GM23338 (cell line): ENCODE results near the gene WDR27. TPM values are rescaled to one million over a fixed set of nuclear protein-coding genes. Genes with fewer than 3 reads are reported as not detected.

Experiments
- ATAC-seq: fragments of 200-7000 bp; cut with Tn5 transposase; 3 replicates; pipeline ENCODE4 v1.9.1; 2020
- DNase-seq: peaks from one replicate; pipeline ENCODE4 v3.0.0-alpha.2; 2015; ENCODE audit warnings: low spot score
- H2AFZ ChIP-seq: fragments of 200-600 bp; sonication (generic); 2 replicates; pipeline ENCODE4 v1.8.0; 2016; ENCODE audit warnings: antibody characterized with exemption, mild to moderate bottlenecking, moderate library complexity
- H3F3A ChIP-seq: fragments of 200-600 bp; sonication (generic); replicated peaks from 2 replicates; pipeline ENCODE4 v1.8.0; 2017; ENCODE audit warnings: antibody characterized with exemption, mixed run types, low read depth
- H3K27ac ChIP-seq: fragments of 200-600 bp; sonication (generic); 2 replicates; pipeline ENCODE4 v1.6.1; 2016; ENCODE audit warnings: low read depth
- H3K27me3 ChIP-seq: fragments of 200-600 bp; sonication (generic); 2 replicates; pipeline ENCODE4 v1.8.0; 2016; ENCODE audit warnings: mild to moderate bottlenecking, mixed run types, moderate library complexity; ENCODE audit not compliant: insufficient read depth
- H3K36me3 ChIP-seq: fragments of 200-600 bp; sonication (generic); 2 replicates; pipeline ENCODE4 v1.8.0; 2016; ENCODE audit warnings: mild to moderate bottlenecking; ENCODE audit not compliant: insufficient read depth
- H3K4me1 ChIP-seq: fragments of 200-600 bp; sonication (generic); 2 replicates; pipeline ENCODE4 v1.8.0; 2016; ENCODE audit warnings: mild to moderate bottlenecking, moderate library complexity; ENCODE audit not compliant: insufficient read depth
- H3K4me2 ChIP-seq: fragments of 200-600 bp; sonication (generic); 2 replicates; pipeline ENCODE4 v1.7.1; 2017; ENCODE audit warnings: mixed run types
- H3K4me3 ChIP-seq: fragments of 200-600 bp; sonication (generic); 2 replicates; pipeline ENCODE4 v1.6.1; 2016; ENCODE audit warnings: mixed run types
- H3K79me2 ChIP-seq: fragments of 200-600 bp; sonication (generic); replicated peaks from 2 replicates; pipeline ENCODE4 v1.8.0; 2017; ENCODE audit warnings: mild to moderate bottlenecking; ENCODE audit not compliant: insufficient read depth
- H3K9me2 ChIP-seq: fragments of 200-600 bp; sonication (generic); 2 replicates; pipeline ENCODE4 v1.8.0; 2017; ENCODE audit not compliant: insufficient read depth
- H4K20me1 ChIP-seq: fragments of 200-600 bp; sonication (generic); replicated peaks from 2 replicates; pipeline ENCODE4 v1.8.0; 2017; ENCODE audit warnings: mild to moderate bottlenecking; ENCODE audit not compliant: insufficient read depth
- H3K27ac Mint-ChIP-seq: 2 replicates; pipeline ENCODE4 v1.8.0; 2020; ENCODE audit warnings: inconsistent platforms, mild to moderate bottlenecking, moderate library complexity, mixed read lengths
- H3K27me3 Mint-ChIP-seq: 3 replicates; pipeline ENCODE4 v1.8.0; 2022; ENCODE audit warnings: low read depth, mild to moderate bottlenecking, moderate library complexity, mixed read lengths, inconsistent platforms; ENCODE audit not compliant: insufficient read depth, poor library complexity
- H3K36me3 Mint-ChIP-seq: 3 replicates; pipeline ENCODE4 v1.8.0; 2021; ENCODE audit warnings: low read depth, mild to moderate bottlenecking, inconsistent platforms, moderate library complexity, mixed read lengths
- H3K4me1 Mint-ChIP-seq: 3 replicates; pipeline ENCODE4 v1.8.0; 2020; ENCODE audit warnings: mild to moderate bottlenecking, inconsistent platforms, mixed read lengths
- H3K4me3 Mint-ChIP-seq: 3 replicates; pipeline ENCODE4 v1.8.0; 2021; ENCODE audit warnings: moderate library complexity, mild to moderate bottlenecking, inconsistent platforms, mixed read lengths
- H3K9me3 Mint-ChIP-seq: 3 replicates; pipeline ENCODE4 v1.8.0; 2020; ENCODE audit warnings: moderate library complexity, mild to moderate bottlenecking, inconsistent platforms, mixed read lengths
- CREB1 ChIP-seq: fragments of 250-450 bp; sonication (Bioruptor Pico); IDR thresholded peaks from 2 replicates; pipeline ENCODE4 v1.5.0; 2020; ENCODE audit warnings: low read depth, mild to moderate bottlenecking, moderate library complexity
- ETS1 ChIP-seq: IDR thresholded peaks from 2 replicates; pipeline ENCODE4 v1.6.1; 2016; ENCODE audit warnings: antibody characterized with exemption
- EZH2 ChIP-seq: fragments of 200-600 bp; sonication (generic); IDR thresholded peaks from one replicate; pipeline ENCODE4 v1.8.0; 2017; ENCODE audit warnings: antibody characterized with exemption, mild to moderate bottlenecking, low read depth; ENCODE audit not compliant: unreplicated experiment
- EZH2phosphoT487 ChIP-seq: fragments of 200-600 bp; sonication (generic); IDR thresholded peaks from one replicate; pipeline ENCODE4 v1.8.1; 2018; ENCODE audit warnings: antibody characterized with exemption; ENCODE audit not compliant: unreplicated experiment
- JUNB ChIP-seq: IDR thresholded peaks from one replicate; pipeline ENCODE4 v1.6.1; 2016; ENCODE audit warnings: antibody characterized with exemption; ENCODE audit not compliant: unreplicated experiment
- NANOG ChIP-seq: IDR thresholded peaks from 2 replicates; pipeline ENCODE4 v1.6.1; 2016; ENCODE audit warnings: antibody characterized with exemption, borderline replicate concordance
- POLR2AphosphoS5 ChIP-seq: IDR thresholded peaks from 2 replicates; pipeline ENCODE4 v1.6.1; 2016; ENCODE audit warnings: antibody characterized with exemption, low read depth
- STAT1 ChIP-seq: IDR thresholded peaks from one replicate; pipeline ENCODE4 v1.6.1; 2016; ENCODE audit warnings: antibody characterized with exemption; ENCODE audit not compliant: unreplicated experiment
- ZNF114 ChIP-seq: fragments of 250-450 bp; sonication (Bioruptor Pico); IDR thresholded peaks from 2 replicates; pipeline ENCODE4 v1.5.0; 2020; ENCODE audit warnings: mild to moderate bottlenecking, moderate library complexity
- ZNF331 ChIP-seq: fragments of 250-450 bp; sonication (Bioruptor Pico); IDR thresholded peaks from 2 replicates; pipeline ENCODE4 v1.5.0; 2020; ENCODE audit warnings: low read depth, mild to moderate bottlenecking, moderate library complexity
- polyA plus RNA-seq: library from polyadenylated mRNA; unstranded; fragments of >200 nt; fragmentation: Nextera tagmentation; extraction: Ambion mirVana; gene quantifications from 2 replicates; pipeline ENCODE4 v1.2.1, GENCODE V29; 2016
- total RNA-seq: library from RNA; depleted of rRNA; stranded (reverse); fragments of >200 nt; shearing (Covaris generic); gene quantifications from 2 replicates; pipeline ENCODE4 v1.2.3, GENCODE V29; 2014
- TF ChIP-seq, protein P1 (sequence below): IDR thresholded peaks from one replicate; pipeline ENCODE4 v1.6.1; 2018; ENCODE audit warnings: antibody characterized with exemption; ENCODE audit not compliant: unreplicated experiment
- TF ChIP-seq, protein P2 (sequence below), 2 experiments: fragments of 200-600 bp in 1 of 2; sonication (generic) in 1 of 2; conservative IDR thresholded peaks; 2 replicates each; pipeline versions ENCODE4 v1.5.1 to v1.6.1; 2016 to 2017; ENCODE audit warnings: antibody characterized with exemption in 2 of 2, low read depth in 2 of 2, mild to moderate bottlenecking in 2 of 2, moderate library complexity in 1 of 2
- TF ChIP-seq, protein P3 (sequence below): fragments of 250-450 bp; sonication (Bioruptor Pico); IDR thresholded peaks from 2 replicates; pipeline ENCODE4 v1.5.0; 2020; ENCODE audit warnings: mild to moderate bottlenecking, moderate library complexity

Gene WDR27
- total and polyA plus RNA-seq, 2 experiments from 2014 or later = 55.3 to 80.4 TPM

GRCh38 chr6:169650959-169651292 lies 50.9 kb downstream of the WDR27 start:
- Mint-ChIP-seq H3K4me1 (no peaks in the 10 kb centered on the region), H3K27me3 (peaks cover 2% of the 10 kb centered on the region), H3K4me3 (no peak overlapping the region), H3K9me3 (peaks cover 17% of the 10 kb centered on the region), H3K36me3 (peaks cover 45% of the 10 kb centered on the region), H3K27ac (no peak overlapping the region)
- Histone ChIP-seq H3K36me3 (peaks cover 10% of the 10 kb centered on the region; the same call in 1 of the 2 replicates), H3F3A (no peaks in the 10 kb centered on the region), H3K4me3 (no peak overlapping the region), H3K79me2 (no peaks in the 10 kb centered on the region), H3K4me1 (0 out of 2 replicates have a peak, but pooled peaks cover 2% of the 10 kb centered on the region), H3K27me3 (no peaks in the 10 kb centered on the region), H3K27ac (no peak overlapping the region), H2AFZ (no peak overlapping the region), H3K4me2 (no peak overlapping the region), H3K9me2 (no peaks in the 10 kb centered on the region), H4K20me1 (no peaks in the 10 kb centered on the region; the same call in 1 of the 2 replicates)
- DNase-seq = no peak
- no peak for TF ChIP-seq EZH2
- TF ChIP-seq, protein P1, sequence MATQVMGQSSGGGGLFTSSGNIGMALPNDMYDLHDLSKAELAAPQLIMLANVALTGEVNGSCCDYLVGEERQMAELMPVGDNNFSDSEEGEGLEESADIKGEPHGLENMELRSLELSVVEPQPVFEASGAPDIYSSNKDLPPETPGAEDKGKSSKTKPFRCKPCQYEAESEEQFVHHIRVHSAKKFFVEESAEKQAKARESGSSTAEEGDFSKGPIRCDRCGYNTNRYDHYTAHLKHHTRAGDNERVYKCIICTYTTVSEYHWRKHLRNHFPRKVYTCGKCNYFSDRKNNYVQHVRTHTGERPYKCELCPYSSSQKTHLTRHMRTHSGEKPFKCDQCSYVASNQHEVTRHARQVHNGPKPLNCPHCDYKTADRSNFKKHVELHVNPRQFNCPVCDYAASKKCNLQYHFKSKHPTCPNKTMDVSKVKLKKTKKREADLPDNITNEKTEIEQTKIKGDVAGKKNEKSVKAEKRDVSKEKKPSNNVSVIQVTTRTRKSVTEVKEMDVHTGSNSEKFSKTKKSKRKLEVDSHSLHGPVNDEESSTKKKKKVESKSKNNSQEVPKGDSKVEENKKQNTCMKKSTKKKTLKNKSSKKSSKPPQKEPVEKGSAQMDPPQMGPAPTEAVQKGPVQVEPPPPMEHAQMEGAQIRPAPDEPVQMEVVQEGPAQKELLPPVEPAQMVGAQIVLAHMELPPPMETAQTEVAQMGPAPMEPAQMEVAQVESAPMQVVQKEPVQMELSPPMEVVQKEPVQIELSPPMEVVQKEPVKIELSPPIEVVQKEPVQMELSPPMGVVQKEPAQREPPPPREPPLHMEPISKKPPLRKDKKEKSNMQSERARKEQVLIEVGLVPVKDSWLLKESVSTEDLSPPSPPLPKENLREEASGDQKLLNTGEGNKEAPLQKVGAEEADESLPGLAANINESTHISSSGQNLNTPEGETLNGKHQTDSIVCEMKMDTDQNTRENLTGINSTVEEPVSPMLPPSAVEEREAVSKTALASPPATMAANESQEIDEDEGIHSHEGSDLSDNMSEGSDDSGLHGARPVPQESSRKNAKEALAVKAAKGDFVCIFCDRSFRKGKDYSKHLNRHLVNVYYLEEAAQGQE = no peak
- TF ChIP-seq, protein P2, sequence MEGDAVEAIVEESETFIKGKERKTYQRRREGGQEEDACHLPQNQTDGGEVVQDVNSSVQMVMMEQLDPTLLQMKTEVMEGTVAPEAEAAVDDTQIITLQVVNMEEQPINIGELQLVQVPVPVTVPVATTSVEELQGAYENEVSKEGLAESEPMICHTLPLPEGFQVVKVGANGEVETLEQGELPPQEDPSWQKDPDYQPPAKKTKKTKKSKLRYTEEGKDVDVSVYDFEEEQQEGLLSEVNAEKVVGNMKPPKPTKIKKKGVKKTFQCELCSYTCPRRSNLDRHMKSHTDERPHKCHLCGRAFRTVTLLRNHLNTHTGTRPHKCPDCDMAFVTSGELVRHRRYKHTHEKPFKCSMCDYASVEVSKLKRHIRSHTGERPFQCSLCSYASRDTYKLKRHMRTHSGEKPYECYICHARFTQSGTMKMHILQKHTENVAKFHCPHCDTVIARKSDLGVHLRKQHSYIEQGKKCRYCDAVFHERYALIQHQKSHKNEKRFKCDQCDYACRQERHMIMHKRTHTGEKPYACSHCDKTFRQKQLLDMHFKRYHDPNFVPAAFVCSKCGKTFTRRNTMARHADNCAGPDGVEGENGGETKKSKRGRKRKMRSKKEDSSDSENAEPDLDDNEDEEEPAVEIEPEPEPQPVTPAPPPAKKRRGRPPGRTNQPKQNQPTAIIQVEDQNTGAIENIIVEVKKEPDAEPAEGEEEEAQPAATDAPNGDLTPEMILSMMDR (conservative IDR thresholded peaks at IDR 0.05; ENCODE audit: low read depth in 2 of 2) = no peak
- TF ChIP-seq STAT1 = no peak
- no peak for TF ChIP-seq ZNF114 (CRISPR knock-in tag)
- no peak for TF ChIP-seq ZNF331
- TF ChIP-seq ETS1 = no peak
- no peak for TF ChIP-seq CREB1
- TF ChIP-seq NANOG = no peak
- no peak for TF ChIP-seq JUNB
- no peak for TF ChIP-seq EZH2phosphoT487
- no peak for TF ChIP-seq POLR2AphosphoS5
- TF ChIP-seq, protein P3, sequence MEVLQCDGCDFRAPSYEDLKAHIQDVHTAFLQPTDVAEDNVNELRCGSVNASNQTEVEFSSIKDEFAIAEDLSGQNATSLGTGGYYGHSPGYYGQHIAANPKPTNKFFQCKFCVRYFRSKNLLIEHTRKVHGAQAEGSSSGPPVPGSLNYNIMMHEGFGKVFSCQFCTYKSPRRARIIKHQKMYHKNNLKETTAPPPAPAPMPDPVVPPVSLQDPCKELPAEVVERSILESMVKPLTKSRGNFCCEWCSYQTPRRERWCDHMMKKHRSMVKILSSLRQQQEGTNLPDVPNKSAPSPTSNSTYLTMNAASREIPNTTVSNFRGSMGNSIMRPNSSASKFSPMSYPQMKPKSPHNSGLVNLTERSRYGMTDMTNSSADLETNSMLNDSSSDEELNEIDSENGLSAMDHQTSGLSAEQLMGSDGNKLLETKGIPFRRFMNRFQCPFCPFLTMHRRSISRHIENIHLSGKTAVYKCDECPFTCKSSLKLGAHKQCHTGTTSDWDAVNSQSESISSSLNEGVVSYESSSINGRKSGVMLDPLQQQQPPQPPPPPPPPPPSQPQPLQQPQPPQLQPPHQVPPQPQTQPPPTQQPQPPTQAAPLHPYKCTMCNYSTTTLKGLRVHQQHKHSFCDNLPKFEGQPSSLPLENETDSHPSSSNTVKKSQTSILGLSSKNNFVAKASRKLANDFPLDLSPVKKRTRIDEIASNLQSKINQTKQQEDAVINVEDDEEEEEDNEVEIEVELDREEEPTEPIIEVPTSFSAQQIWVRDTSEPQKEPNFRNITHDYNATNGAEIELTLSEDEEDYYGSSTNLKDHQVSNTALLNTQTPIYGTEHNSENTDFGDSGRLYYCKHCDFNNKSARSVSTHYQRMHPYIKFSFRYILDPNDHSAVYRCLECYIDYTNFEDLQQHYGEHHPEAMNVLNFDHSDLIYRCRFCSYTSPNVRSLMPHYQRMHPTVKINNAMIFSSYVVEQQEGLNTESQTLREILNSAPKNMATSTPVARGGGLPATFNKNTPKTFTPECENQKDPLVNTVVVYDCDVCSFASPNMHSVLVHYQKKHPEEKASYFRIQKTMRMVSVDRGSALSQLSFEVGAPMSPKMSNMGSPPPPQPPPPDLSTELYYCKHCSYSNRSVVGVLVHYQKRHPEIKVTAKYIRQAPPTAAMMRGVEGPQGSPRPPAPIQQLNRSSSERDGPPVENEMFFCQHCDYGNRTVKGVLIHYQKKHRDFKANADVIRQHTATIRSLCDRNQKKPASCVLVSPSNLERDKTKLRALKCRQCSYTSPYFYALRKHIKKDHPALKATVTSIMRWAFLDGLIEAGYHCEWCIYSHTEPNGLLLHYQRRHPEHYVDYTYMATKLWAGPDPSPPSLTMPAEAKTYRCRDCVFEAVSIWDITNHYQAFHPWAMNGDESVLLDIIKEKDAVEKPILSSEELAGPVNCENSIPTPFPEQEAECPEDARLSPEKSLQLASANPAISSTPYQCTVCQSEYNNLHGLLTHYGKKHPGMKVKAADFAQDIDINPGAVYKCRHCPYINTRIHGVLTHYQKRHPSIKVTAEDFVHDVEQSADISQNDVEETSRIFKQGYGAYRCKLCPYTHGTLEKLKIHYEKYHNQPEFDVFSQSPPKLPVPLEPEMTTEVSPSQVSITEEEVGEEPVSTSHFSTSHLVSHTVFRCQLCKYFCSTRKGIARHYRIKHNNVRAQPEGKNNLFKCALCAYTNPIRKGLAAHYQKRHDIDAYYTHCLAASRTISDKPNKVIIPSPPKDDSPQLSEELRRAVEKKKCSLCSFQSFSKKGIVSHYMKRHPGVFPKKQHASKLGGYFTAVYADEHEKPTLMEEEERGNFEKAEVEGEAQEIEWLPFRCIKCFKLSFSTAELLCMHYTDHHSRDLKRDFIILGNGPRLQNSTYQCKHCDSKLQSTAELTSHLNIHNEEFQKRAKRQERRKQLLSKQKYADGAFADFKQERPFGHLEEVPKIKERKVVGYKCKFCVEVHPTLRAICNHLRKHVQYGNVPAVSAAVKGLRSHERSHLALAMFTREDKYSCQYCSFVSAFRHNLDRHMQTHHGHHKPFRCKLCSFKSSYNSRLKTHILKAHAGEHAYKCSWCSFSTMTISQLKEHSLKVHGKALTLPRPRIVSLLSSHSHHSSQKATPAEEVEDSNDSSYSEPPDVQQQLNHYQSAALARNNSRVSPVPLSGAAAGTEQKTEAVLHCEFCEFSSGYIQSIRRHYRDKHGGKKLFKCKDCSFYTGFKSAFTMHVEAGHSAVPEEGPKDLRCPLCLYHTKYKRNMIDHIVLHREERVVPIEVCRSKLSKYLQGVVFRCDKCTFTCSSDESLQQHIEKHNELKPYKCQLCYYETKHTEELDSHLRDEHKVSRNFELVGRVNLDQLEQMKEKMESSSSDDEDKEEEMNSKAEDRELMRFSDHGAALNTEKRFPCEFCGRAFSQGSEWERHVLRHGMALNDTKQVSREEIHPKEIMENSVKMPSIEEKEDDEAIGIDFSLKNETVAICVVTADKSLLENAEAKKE = no peak
- ATAC-seq = no peak
